ENCODE measurements around the gene TCF15.

TCF15 gene

GRCh38 chr20:576156-576555 is 34.0 kb downstream of the TCF15 start:
- DNase-seq: no peak

GRCh38 chr20:575230-575629 is 34.9 kb downstream of the TCF15 start:
- no peak for DNase-seq

GRCh38 chr20:574297-574942 is 35.7 kb downstream of the TCF15 start:
- no peak for DNase-seq

GRCh38 chr20:573414-574296 is 36.5 kb downstream of the TCF15 start:
- DNase-seq: no peak

- no peak for DNase-seq
Measured at GRCh38 chr20:572727-573126, 37.4 kb downstream of the TCF15 start.

- DNase-seq: no peak
Measured at GRCh38 chr20:571754-572441, 38.2 kb downstream of the TCF15 start.

- no peak for DNase-seq
Measured at GRCh38 chr20:568673-569415, 41.3 kb downstream of the TCF15 start.

GRCh38 chr20:568097-568652 is 41.9 kb downstream of the TCF15 start:
- no peak for DNase-seq

GRCh38 chr20:564192-564591 is 45.9 kb downstream of the TCF15 start:
- DNase-seq: no peak

GRCh38 chr20:563187-563586 is 46.9 kb downstream of the TCF15 start:
- DNase-seq: no peak

GRCh38 chr20:562232-562897 is 47.7 kb downstream of the TCF15 start:
- no peak for DNase-seq

- DNase-seq: peak; percentile 25
Measured at GRCh38 chr20:561437-562231, 48.5 kb downstream of the TCF15 start.

- DNase-seq: no peak
Measured at GRCh38 chr20:560680-561079, 49.4 kb downstream of the TCF15 start.

GRCh38 chr20:558117-558516 is 52.0 kb downstream of the TCF15 start:
- DNase-seq: no peak

- DNase-seq: no peak
Measured at GRCh38 chr20:556984-557383, 53.1 kb downstream of the TCF15 start.

GRCh38 chr20:555976-556385 is 54.1 kb downstream of the TCF15 start:
- peak; percentile 9 for DNase-seq

Data from NCI-H1092 (cell line).